Measurements from ENCODE around the gene IDH3G. TPM values are rescaled to one million over a fixed set of nuclear protein-coding genes. Genes with fewer than 3 reads are reported as not detected.

IDH3G gene
- total RNA-seq, 1 experiment from 2014 or later: 52.0 TPM

GRCh38 chrX:153771415-153772315, 22.5 kb downstream of the IDH3G start:
- intact Hi-C loops (cut with micrococcal nuclease; ENCODE audit: unreplicated experiment): no loop called here
- no peak for DNase-seq (ENCODE audit: low spot score)
- Histone ChIP-seq H3K27ac (ENCODE audit: low read depth, low read length, poor library complexity, severe bottlenecking) (no peak overlapping the region), H3K9me3 (ENCODE audit: low read depth, low read length, poor library complexity, severe bottlenecking) (no peaks in the 10 kb centered on the region), H3K36me3 (ENCODE audit: insufficient read depth, low read length, poor library complexity, severe bottlenecking) (no peaks in the 10 kb centered on the region), H3K4me3 (ENCODE audit: low read depth, low read length, poor library complexity, severe bottlenecking) (no peak overlapping the region), H3K4me1 (ENCODE audit: insufficient read depth, low read length, poor library complexity, severe bottlenecking) (no peaks in the 10 kb centered on the region), H3K27me3 (replicated peaks; ENCODE audit: insufficient read depth, low read depth, low read length, poor library complexity) (no peaks in the 10 kb centered on the region)
- POLR2A ChIA-PET (ENCODE audit: low non-redundant PET): interaction anchor here (0.6 kb wide), 1 partner anchor 175 kb away, joined by 4 read pairs; no protein-coding TSS in a partner anchor
- TF ChIP-seq CTCF (conservative IDR thresholded peaks at IDR 0.05; ENCODE audit: low read depth, low read length) (no peak), EZH2 (IDR thresholded peaks at IDR 0.05; ENCODE audit: borderline replicate concordance, low read depth, low read length, poor library complexity, severe bottlenecking) (no peak)
- CTCF ChIA-PET: no interaction called here
- BruUV-seq (replicated peaks): no TSS peak

GRCh38 chrX:153770601-153771414, 23.4 kb downstream of the IDH3G start:
- Histone ChIP-seq H3K27me3 (replicated peaks; ENCODE audit: insufficient read depth, low read depth, low read length, poor library complexity) (no peaks in the 10 kb centered on the region), H3K4me3 (ENCODE audit: low read depth, low read length, poor library complexity, severe bottlenecking) (no peak overlapping the region), H3K4me1 (ENCODE audit: insufficient read depth, low read length, poor library complexity, severe bottlenecking) (no peaks in the 10 kb centered on the region), H3K27ac (ENCODE audit: low read depth, low read length, poor library complexity, severe bottlenecking) (no peak overlapping the region), H3K9me3 (ENCODE audit: low read depth, low read length, poor library complexity, severe bottlenecking) (no peaks in the 10 kb centered on the region), H3K36me3 (ENCODE audit: insufficient read depth, low read length, poor library complexity, severe bottlenecking) (no peaks in the 10 kb centered on the region)
- DNase-seq (ENCODE audit: low spot score): no peak
- POLR2A ChIA-PET (ENCODE audit: low non-redundant PET): no interaction called here
- no TSS peak for BruUV-seq (replicated peaks)
- intact Hi-C loops (cut with micrococcal nuclease; ENCODE audit: unreplicated experiment): no loop called here
- CTCF ChIA-PET: no interaction called here
- TF ChIP-seq CTCF (conservative IDR thresholded peaks at IDR 0.05; ENCODE audit: low read depth, low read length): no peak
- no peak for TF ChIP-seq EZH2 (IDR thresholded peaks at IDR 0.05; ENCODE audit: borderline replicate concordance, low read depth, low read length, poor library complexity, severe bottlenecking)

- Histone ChIP-seq H3K27ac (ENCODE audit: low read depth, low read length, poor library complexity, severe bottlenecking) (no peak overlapping the region), H3K9me3 (ENCODE audit: low read depth, low read length, poor library complexity, severe bottlenecking) (no peaks in the 10 kb centered on the region), H3K27me3 (replicated peaks; ENCODE audit: insufficient read depth, low read depth, low read length, poor library complexity) (no peaks in the 10 kb centered on the region), H3K4me1 (ENCODE audit: insufficient read depth, low read length, poor library complexity, severe bottlenecking) (no peaks in the 10 kb centered on the region), H3K36me3 (ENCODE audit: insufficient read depth, low read length, poor library complexity, severe bottlenecking) (no peaks in the 10 kb centered on the region), H3K4me3 (ENCODE audit: low read depth, low read length, poor library complexity, severe bottlenecking) (no peak overlapping the region)
- DNase-seq (ENCODE audit: low spot score): no peak
- POLR2A ChIA-PET (ENCODE audit: low non-redundant PET): no interaction called here
- BruUV-seq (replicated peaks): no TSS peak
- CTCF ChIA-PET: no interaction called here
- TF ChIP-seq CTCF (conservative IDR thresholded peaks at IDR 0.05; ENCODE audit: low read depth, low read length): no peak
- TF ChIP-seq EZH2 (IDR thresholded peaks at IDR 0.05; ENCODE audit: borderline replicate concordance, low read depth, low read length, poor library complexity, severe bottlenecking): no peak
- intact Hi-C loops (cut with micrococcal nuclease; ENCODE audit: unreplicated experiment): no loop called here
Observed at GRCh38 chrX:153769865-153770600, 24.1 kb downstream of the IDH3G start.
